Osteoblast (primary cell): ENCODE data around the gene ZIC5. TPM values are rescaled to one million over a fixed set of nuclear protein-coding genes. Genes with fewer than 3 reads are reported as not detected.

Source experiments
- DNase-seq: peaks from one replicate; pipeline ENCODE4 v3.0.0; 2011; ENCODE audit warnings: low spot score, mixed read lengths; ENCODE audit not compliant: insufficient read length; ENCODE audit errors: missing footprints
- H2AFZ ChIP-seq: 2 replicates; pipeline ENCODE4 v1.6.0; 2011; ENCODE audit warnings: mild to moderate bottlenecking, low read length
- H3K27ac ChIP-seq: 2 replicates; pipeline ENCODE4 v1.5.1; 2011; ENCODE audit warnings: mild to moderate bottlenecking, low read depth, low read length, moderate library complexity
- H3K27me3 ChIP-seq: 2 replicates; pipeline ENCODE4 v1.6.0; 2012; ENCODE audit warnings: mild to moderate bottlenecking, control low read depth, inconsistent platforms, low read length, moderate library complexity; ENCODE audit not compliant: insufficient read depth
- H3K36me3 ChIP-seq: 2 replicates; pipeline ENCODE4 v1.5.1; 2011; ENCODE audit warnings: mild to moderate bottlenecking, low read length, control low read depth, moderate library complexity; ENCODE audit not compliant: insufficient read depth
- H3K4me1 ChIP-seq: 2 replicates; pipeline ENCODE4 v1.5.1; 2011; ENCODE audit warnings: mild to moderate bottlenecking, low read length, control low read depth, moderate library complexity; ENCODE audit not compliant: insufficient read depth
- H3K4me2 ChIP-seq: 2 replicates; pipeline ENCODE4 v1.6.0; 2011; ENCODE audit warnings: mild to moderate bottlenecking, low read length; ENCODE audit not compliant: insufficient read depth
- H3K4me3 ChIP-seq: fragments of 200-600 bp; sonication (generic); 3 replicates; pipeline ENCODE4 v1.5.1; 2012; ENCODE audit warnings: mild to moderate bottlenecking, low read length, inconsistent platforms; ENCODE audit not compliant: insufficient read depth
- H3K79me2 ChIP-seq: 2 replicates; pipeline ENCODE4 v1.6.0; 2012; ENCODE audit warnings: mild to moderate bottlenecking, low read length, control low read depth, inconsistent platforms; ENCODE audit not compliant: insufficient read depth
- H3K9me3 ChIP-seq: 2 replicates; pipeline ENCODE4 v1.5.1; 2011; ENCODE audit warnings: low read depth, low read length, control low read depth
- H4K20me1 ChIP-seq: 2 replicates; pipeline ENCODE4 v1.6.0; 2012; ENCODE audit warnings: mild to moderate bottlenecking, low read length, control low read depth; ENCODE audit not compliant: insufficient read depth
- total RNA-seq: library from RNA; depleted of rRNA; stranded (reverse); fragments of >200 nt; gene quantifications from 2 replicates; pipeline ENCODE4 v1.2.3, GENCODE V29; 2012
- TF ChIP-seq, protein P1 (sequence below): IDR thresholded peaks from 2 replicates; pipeline ENCODE4 v1.5.1; 2011; ENCODE audit warnings: mild to moderate bottlenecking, low read depth, low read length, moderate library complexity; ENCODE audit errors: extremely low read depth

Gene ZIC5
- total RNA-seq, 1 donor: not detected

GRCh38 chr13:99935772-99936171, 35.8 kb downstream of the ZIC5 start:
- Histone ChIP-seq H3K9me3 (no peaks in the 10 kb centered on the region), H2AFZ (no peak overlapping the region), H4K20me1 (no peaks in the 10 kb centered on the region), H3K4me1 (no peaks in the 10 kb centered on the region), H3K4me2 (no peak overlapping the region), H3K27me3 (peaks cover 9% of the 10 kb centered on the region), H3K4me3 (no peak overlapping the region), H3K36me3 (no peaks in the 10 kb centered on the region), H3K79me2 (no peaks in the 10 kb centered on the region), H3K27ac (no peak overlapping the region)
- DNase-seq: no peak
- TF ChIP-seq, protein P1, sequence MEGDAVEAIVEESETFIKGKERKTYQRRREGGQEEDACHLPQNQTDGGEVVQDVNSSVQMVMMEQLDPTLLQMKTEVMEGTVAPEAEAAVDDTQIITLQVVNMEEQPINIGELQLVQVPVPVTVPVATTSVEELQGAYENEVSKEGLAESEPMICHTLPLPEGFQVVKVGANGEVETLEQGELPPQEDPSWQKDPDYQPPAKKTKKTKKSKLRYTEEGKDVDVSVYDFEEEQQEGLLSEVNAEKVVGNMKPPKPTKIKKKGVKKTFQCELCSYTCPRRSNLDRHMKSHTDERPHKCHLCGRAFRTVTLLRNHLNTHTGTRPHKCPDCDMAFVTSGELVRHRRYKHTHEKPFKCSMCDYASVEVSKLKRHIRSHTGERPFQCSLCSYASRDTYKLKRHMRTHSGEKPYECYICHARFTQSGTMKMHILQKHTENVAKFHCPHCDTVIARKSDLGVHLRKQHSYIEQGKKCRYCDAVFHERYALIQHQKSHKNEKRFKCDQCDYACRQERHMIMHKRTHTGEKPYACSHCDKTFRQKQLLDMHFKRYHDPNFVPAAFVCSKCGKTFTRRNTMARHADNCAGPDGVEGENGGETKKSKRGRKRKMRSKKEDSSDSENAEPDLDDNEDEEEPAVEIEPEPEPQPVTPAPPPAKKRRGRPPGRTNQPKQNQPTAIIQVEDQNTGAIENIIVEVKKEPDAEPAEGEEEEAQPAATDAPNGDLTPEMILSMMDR: no peak

DNA sequence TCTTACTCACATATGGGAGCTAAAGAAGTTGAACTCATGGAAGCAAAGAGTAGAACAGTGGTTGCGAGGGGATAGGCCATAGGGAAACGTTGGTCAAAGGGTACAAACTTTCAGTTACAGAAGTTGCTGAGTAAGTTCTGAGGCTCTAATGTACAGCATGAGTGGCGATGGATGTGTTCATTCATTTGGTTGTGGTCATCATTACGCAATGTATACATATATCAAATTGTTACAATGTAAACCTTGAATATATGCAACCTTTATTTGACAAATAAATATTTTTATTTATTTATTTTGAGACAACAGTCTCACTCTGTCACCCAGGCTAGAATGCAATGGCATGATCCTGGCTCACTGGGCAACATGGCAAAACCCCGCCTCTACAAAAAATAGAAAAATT, 38.7 kb downstream of the ZIC5 start:
- H3K4me1 ChIP-seq: no peaks in the 10 kb centered on the region
- H2AFZ ChIP-seq: no peak overlapping the region
- TF ChIP-seq, protein P1: no peak
- no peak overlapping the region for H3K4me3 ChIP-seq
- no peaks in the 10 kb centered on the region for H3K9me3 ChIP-seq
- peaks cover 9% of the 10 kb centered on the region for H3K27me3 ChIP-seq
- H3K79me2 ChIP-seq: no peaks in the 10 kb centered on the region
- H3K36me3 ChIP-seq: no peaks in the 10 kb centered on the region
- DNase-seq: no peak
- H4K20me1 ChIP-seq: no peaks in the 10 kb centered on the region
- H3K4me2 ChIP-seq: no peak overlapping the region
- H3K27ac ChIP-seq: no peak overlapping the region

DNA sequence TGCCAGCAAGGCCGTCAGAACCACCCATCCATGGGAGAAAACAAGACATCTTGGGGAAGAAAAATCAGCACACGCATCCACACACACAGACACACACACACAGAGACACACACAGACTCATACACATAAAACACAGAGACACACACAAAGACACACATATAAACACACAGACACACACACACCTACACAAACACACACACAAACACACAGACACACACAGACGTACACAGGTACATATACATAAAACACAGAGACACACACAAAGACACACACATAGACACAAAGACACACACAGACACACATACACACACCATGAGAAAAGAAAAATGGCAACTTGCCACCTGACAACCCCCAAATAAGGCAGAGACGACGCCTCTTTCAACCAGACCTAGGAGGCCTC, 40.6 kb downstream of the ZIC5 start:
- no peaks in the 10 kb centered on the region for H3K79me2 ChIP-seq
- TF ChIP-seq, protein P1: no peak
- peaks cover 8% of the 10 kb centered on the region for H3K27me3 ChIP-seq
- no peaks in the 10 kb centered on the region for H4K20me1 ChIP-seq
- H3K4me2 ChIP-seq: no peak overlapping the region
- no peak for DNase-seq
- no peak overlapping the region for H2AFZ ChIP-seq
- H3K4me3 ChIP-seq: no peak overlapping the region
- H3K36me3 ChIP-seq: no peaks in the 10 kb centered on the region
- no peak overlapping the region for H3K27ac ChIP-seq
- peaks cover 5% of the 10 kb centered on the region for H3K4me1 ChIP-seq
- no peaks in the 10 kb centered on the region for H3K9me3 ChIP-seq

DNA sequence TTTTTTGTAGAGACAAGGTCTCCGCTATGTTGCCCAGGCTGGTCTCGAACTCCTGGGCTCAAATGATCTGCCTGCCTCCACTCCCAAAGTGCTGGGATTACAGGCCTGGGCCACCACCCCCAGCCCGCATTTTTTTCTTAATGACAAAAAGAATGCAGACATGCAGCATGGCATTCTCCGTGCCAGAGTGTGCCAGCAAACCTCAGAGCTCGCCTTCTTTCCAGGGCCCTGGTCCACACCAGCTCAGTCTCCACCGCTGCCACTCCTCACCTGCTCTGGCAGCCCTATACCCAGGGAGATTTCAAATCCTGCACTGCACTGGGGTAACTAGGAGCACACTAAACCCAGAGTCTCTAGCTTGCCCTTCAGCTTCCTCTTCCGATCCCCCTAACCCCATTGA, 41.7 kb downstream of the ZIC5 start:
- Histone ChIP-seq H3K9me3 (no peaks in the 10 kb centered on the region), H3K4me3 (no peak overlapping the region), H3K27ac (no peak overlapping the region), H3K79me2 (no peaks in the 10 kb centered on the region), H3K4me1 (peaks cover 6% of the 10 kb centered on the region), H3K36me3 (no peaks in the 10 kb centered on the region), H3K4me2 (no peak overlapping the region), H3K27me3 (peaks cover 13% of the 10 kb centered on the region), H2AFZ (no peak overlapping the region), H4K20me1 (no peaks in the 10 kb centered on the region)
- DNase-seq: no peak
- TF ChIP-seq, protein P1: no peak
